ENCODE results near the gene STK17A.

DNA sequence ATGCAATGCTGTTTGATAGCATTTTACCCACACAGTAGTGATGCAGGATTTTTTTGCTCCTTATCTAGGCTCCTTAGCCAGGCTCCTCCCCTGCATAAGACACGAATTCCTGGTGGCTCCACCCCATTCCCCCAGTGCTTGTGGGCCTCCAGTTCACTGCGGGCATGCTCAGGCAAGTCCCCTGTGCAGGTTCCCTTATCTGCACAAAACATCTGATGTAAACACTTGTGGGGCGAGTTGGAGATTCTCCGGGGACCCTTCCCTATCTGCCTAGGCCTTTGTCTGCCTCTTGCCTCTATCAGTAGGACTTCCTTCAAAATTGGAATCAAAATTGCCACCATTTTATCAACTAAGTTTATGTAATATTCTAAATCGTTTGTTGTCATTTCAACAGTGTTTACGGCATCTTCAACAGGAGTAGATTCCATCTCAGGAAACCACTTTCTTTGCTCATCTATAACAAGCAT lies 5.4 kb upstream of the STK17A start:
- TF ChIP-seq, protein P1, sequence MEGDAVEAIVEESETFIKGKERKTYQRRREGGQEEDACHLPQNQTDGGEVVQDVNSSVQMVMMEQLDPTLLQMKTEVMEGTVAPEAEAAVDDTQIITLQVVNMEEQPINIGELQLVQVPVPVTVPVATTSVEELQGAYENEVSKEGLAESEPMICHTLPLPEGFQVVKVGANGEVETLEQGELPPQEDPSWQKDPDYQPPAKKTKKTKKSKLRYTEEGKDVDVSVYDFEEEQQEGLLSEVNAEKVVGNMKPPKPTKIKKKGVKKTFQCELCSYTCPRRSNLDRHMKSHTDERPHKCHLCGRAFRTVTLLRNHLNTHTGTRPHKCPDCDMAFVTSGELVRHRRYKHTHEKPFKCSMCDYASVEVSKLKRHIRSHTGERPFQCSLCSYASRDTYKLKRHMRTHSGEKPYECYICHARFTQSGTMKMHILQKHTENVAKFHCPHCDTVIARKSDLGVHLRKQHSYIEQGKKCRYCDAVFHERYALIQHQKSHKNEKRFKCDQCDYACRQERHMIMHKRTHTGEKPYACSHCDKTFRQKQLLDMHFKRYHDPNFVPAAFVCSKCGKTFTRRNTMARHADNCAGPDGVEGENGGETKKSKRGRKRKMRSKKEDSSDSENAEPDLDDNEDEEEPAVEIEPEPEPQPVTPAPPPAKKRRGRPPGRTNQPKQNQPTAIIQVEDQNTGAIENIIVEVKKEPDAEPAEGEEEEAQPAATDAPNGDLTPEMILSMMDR (IDR thresholded peaks at IDR 0.05; ENCODE audit: borderline replicate concordance, extremely low read depth, low read length, poor library complexity, severe bottlenecking): no peak
- TF ChIP-seq EZH2 (IDR thresholded peaks at IDR 0.05; ENCODE audit: borderline replicate concordance, low read depth, low read length, severe bottlenecking): no peak
